Neural progenitor cell (in vitro differentiated cells): Measurements from ENCODE around the gene TADA3. TPM values are rescaled to one million over a fixed set of nuclear protein-coding genes. Genes with fewer than 3 reads are reported as not detected.

Experiments
- DNase-seq: peaks from one replicate; pipeline ENCODE4 v3.0.0-alpha.2; 2016; ENCODE audit warnings: low spot score
- H2AFZ ChIP-seq: fragments of 200-600 bp; sonication (generic); replicated peaks from 2 replicates; pipeline ENCODE4 v1.6.1; 2016; ENCODE audit warnings: antibody characterized with exemption
- H3F3A ChIP-seq: fragments of 200-600 bp; sonication (generic); 2 replicates; pipeline ENCODE4 v1.6.1; 2016; ENCODE audit warnings: antibody characterized with exemption, low read depth
- H3K27ac ChIP-seq: fragments of 200-600 bp; sonication (generic); 2 replicates; pipeline ENCODE4 v1.5.1; 2016; ENCODE audit warnings: mild to moderate bottlenecking
- H3K27me3 ChIP-seq: fragments of 200-600 bp; sonication (generic); 2 replicates; pipeline ENCODE4 v1.6.1; 2016; ENCODE audit warnings: mild to moderate bottlenecking, moderate library complexity
- H3K36me3 ChIP-seq: fragments of 200-600 bp; sonication (generic); 2 replicates; pipeline ENCODE4 v1.5.1; 2016
- H3K4me1 ChIP-seq: fragments of 200-600 bp; sonication (generic); 2 replicates; pipeline ENCODE4 v1.6.1; 2016; ENCODE audit warnings: mixed run types
- H3K4me2 ChIP-seq: fragments of 200-600 bp; sonication (generic); 2 replicates; pipeline ENCODE4 v1.6.1; 2016
- H3K4me3 ChIP-seq: fragments of 200-600 bp; sonication (generic); 2 replicates; pipeline ENCODE4 v1.5.1; 2016
- H3K79me2 ChIP-seq: fragments of 200-600 bp; sonication (generic); 2 replicates; pipeline ENCODE4 v1.6.1; 2016; ENCODE audit warnings: low read depth
- H3K9ac ChIP-seq: fragments of 200-600 bp; sonication (generic); 2 replicates; pipeline ENCODE4 v1.6.1; 2016
- H3K9me3 ChIP-seq: fragments of 200-600 bp; sonication (generic); 2 replicates; pipeline ENCODE4 v1.5.1; 2016; ENCODE audit warnings: low read depth
- H4K20me1 ChIP-seq: fragments of 200-600 bp; sonication (generic); 2 replicates; pipeline ENCODE4 v1.6.1; 2016; ENCODE audit warnings: low read depth
- H3K27ac Mint-ChIP-seq: 3 replicates; pipeline ENCODE4 v1.8.0; 2021; ENCODE audit warnings: mixed read lengths
- H3K27me3 Mint-ChIP-seq: 2 replicates; pipeline ENCODE4 v1.8.0; 2022; ENCODE audit warnings: low read depth, mild to moderate bottlenecking, inconsistent platforms, moderate library complexity, mixed read lengths; ENCODE audit not compliant: insufficient read depth
- H3K36me3 Mint-ChIP-seq: 3 replicates; pipeline ENCODE4 v1.8.0; 2021; ENCODE audit warnings: mixed read lengths
- H3K4me1 Mint-ChIP-seq: 3 replicates; pipeline ENCODE4 v1.8.0; 2021; ENCODE audit warnings: mixed read lengths
- H3K4me3 Mint-ChIP-seq: 3 replicates; pipeline ENCODE4 v1.8.0; 2021; ENCODE audit warnings: mild to moderate bottlenecking, moderate library complexity, mixed read lengths
- H3K9me3 Mint-ChIP-seq: 3 replicates; pipeline ENCODE4 v1.8.0; 2020; ENCODE audit warnings: mixed read lengths
- EZH2 ChIP-seq: fragments of 200-600 bp; sonication (generic); IDR thresholded peaks from 2 replicates; pipeline ENCODE4 v1.6.1; 2017; ENCODE audit warnings: antibody characterized with exemption, mild to moderate bottlenecking, moderate library complexity
- EZH2phosphoT487 ChIP-seq: fragments of 200-600 bp; sonication (generic); IDR thresholded peaks from 2 replicates; pipeline ENCODE4 v1.6.1; 2017; ENCODE audit warnings: antibody characterized with exemption
- total RNA-seq: library from RNA; depleted of rRNA; stranded (reverse); fragments of >200 nt; gene quantifications from 2 replicates; pipeline ENCODE4 v1.2.3, GENCODE V29; 2015; ENCODE audit warnings: low replicate concordance
- TF ChIP-seq, protein P1 (sequence below): fragments of 200-600 bp; sonication (generic); IDR thresholded peaks from 2 replicates; pipeline ENCODE4 v1.5.1; 2017; ENCODE audit warnings: antibody characterized with exemption, mild to moderate bottlenecking

The TADA3 gene
- total RNA-seq, 1 donor from 2014 or later, result 50.8 TPM

DNA sequence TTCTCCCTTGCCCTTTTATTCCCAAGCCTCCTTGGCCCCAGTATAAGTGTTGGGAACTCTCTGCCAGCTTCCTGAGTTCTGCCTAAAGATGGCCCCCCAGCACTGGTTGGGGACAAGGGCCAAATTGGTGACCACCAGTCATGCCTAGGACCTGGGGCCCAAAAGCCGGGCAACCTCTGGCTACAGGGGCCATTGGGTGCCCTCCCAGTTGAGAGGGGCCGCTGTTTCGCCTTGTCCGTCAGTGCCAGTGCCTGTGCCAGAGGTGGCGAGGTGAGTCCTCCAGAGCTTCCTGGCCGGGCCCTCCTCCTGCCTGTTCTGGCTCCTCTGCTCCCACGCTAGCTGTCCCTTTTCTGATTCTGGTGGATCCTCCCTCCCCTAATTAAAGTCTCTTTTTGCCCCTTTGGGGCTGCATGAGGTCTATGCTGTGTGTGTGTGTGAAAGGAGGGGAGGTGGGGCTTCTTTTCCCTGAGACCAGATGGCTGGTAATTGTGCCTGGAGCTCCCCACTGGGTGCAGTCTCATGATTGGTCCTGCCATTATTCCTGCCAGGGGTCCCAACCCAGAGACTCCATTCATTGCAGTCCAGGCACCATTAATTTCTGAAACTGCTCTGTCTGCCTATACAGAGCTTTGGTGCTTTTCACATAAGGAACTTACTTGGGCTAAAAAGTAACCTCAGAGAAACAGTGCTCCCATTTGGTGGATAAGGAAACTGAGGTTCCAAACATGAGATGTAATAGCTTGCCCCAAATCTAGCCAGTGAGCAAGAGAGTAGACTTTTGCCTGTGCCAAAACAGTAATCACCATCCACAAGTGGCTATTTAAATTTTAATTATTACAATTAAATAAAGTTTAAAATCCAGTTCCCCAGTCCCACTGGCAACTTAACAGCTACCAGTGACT is 14.7 kb upstream of the TADA3 start:
- TF ChIP-seq EZH2 (no peak), EZH2phosphoT487 (no peak)
- TF ChIP-seq, protein P1, sequence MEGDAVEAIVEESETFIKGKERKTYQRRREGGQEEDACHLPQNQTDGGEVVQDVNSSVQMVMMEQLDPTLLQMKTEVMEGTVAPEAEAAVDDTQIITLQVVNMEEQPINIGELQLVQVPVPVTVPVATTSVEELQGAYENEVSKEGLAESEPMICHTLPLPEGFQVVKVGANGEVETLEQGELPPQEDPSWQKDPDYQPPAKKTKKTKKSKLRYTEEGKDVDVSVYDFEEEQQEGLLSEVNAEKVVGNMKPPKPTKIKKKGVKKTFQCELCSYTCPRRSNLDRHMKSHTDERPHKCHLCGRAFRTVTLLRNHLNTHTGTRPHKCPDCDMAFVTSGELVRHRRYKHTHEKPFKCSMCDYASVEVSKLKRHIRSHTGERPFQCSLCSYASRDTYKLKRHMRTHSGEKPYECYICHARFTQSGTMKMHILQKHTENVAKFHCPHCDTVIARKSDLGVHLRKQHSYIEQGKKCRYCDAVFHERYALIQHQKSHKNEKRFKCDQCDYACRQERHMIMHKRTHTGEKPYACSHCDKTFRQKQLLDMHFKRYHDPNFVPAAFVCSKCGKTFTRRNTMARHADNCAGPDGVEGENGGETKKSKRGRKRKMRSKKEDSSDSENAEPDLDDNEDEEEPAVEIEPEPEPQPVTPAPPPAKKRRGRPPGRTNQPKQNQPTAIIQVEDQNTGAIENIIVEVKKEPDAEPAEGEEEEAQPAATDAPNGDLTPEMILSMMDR, result no peak
- Histone ChIP-seq H3K27me3 (peaks cover 12% of the 10 kb centered on the region), H3K9ac (no peak overlapping the region), H3K4me3 (no peak overlapping the region), H4K20me1 (no peaks in the 10 kb centered on the region), H3K79me2 (no peaks in the 10 kb centered on the region), H3K4me2 (peak overlapping the region; percentile 48), H3K4me1 (peaks cover 35% of the 10 kb centered on the region), H3K27ac (peak overlapping the region; percentile 90), H3K36me3 (no peaks in the 10 kb centered on the region), H3K9me3 (no peaks in the 10 kb centered on the region), H3F3A (peaks cover 42% of the 10 kb centered on the region), H2AFZ (no peak overlapping the region)
- Mint-ChIP-seq H3K9me3 (no peaks in the 10 kb centered on the region), H3K27me3 (peaks cover 4% of the 10 kb centered on the region), H3K27ac (no peak overlapping the region), H3K4me1 (peaks cover 30% of the 10 kb centered on the region), H3K4me3 (no peak overlapping the region), H3K36me3 (peaks cover 16% of the 10 kb centered on the region)
- peak; percentile 64 for DNase-seq

GRCh38 chr3:9806137-9806536 is 13.9 kb upstream of the TADA3 start:
- no peak overlapping the region for H3K4me3 Mint-ChIP-seq
- Histone ChIP-seq H3K4me1 (peaks cover 35% of the 10 kb centered on the region), H3K27ac (peak overlapping the region; percentile 90), H3K27me3 (peaks cover 4% of the 10 kb centered on the region), H3K79me2 (no peaks in the 10 kb centered on the region), H3K4me3 (no peak overlapping the region), H2AFZ (no peak overlapping the region), H3K4me2 (no peak overlapping the region), H3K9me3 (no peaks in the 10 kb centered on the region), H3K36me3 (peaks cover 6% of the 10 kb centered on the region), H4K20me1 (no peaks in the 10 kb centered on the region), H3K9ac (no peak overlapping the region), H3F3A (peaks cover 42% of the 10 kb centered on the region)
- peaks cover 7% of the 10 kb centered on the region for H3K27me3 Mint-ChIP-seq
- no peaks in the 10 kb centered on the region for H3K9me3 Mint-ChIP-seq
- peaks cover 19% of the 10 kb centered on the region for H3K36me3 Mint-ChIP-seq
- DNase-seq, result no peak
- TF ChIP-seq EZH2phosphoT487 (no peak), EZH2 (no peak)
- TF ChIP-seq, protein P1, result no peak
- H3K4me1 Mint-ChIP-seq, result peaks cover 23% of the 10 kb centered on the region
- H3K27ac Mint-ChIP-seq, result no peak overlapping the region

DNA sequence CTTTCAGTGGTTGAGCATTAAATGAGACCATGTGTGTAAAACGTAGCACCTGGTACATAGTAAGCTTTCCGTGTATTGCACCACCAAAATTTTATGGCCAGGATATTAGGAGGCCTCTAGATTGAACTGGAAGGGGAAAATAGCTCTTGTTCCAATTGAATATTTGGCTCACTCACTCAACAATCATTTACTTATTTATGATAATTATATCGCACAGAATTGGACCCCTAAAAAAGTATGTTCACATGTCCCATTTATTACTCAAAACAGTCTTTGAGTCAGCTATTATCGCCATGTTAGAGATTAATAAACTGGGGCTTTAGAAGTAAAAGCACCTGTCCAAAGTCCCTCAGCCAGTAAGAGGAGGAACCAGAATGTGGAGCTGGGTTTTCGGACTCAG is 12.7 kb upstream of the TADA3 start:
- Mint-ChIP-seq H3K9me3 (no peaks in the 10 kb centered on the region), H3K4me3 (no peak overlapping the region), H3K36me3 (peaks cover 21% of the 10 kb centered on the region), H3K4me1 (peaks cover 14% of the 10 kb centered on the region), H3K27me3 (peaks cover 7% of the 10 kb centered on the region), H3K27ac (no peak overlapping the region)
- Histone ChIP-seq H3K4me2 (no peak overlapping the region), H4K20me1 (no peaks in the 10 kb centered on the region), H3K79me2 (no peaks in the 10 kb centered on the region), H3K27me3 (no peaks in the 10 kb centered on the region), H3K9ac (no peak overlapping the region), H3K9me3 (no peaks in the 10 kb centered on the region), H3K36me3 (peaks cover 7% of the 10 kb centered on the region), H2AFZ (no peak overlapping the region), H3F3A (peaks cover 43% of the 10 kb centered on the region), H3K27ac (no peak overlapping the region), H3K4me1 (peaks cover 30% of the 10 kb centered on the region), H3K4me3 (no peak overlapping the region)
- TF ChIP-seq EZH2 (no peak), EZH2phosphoT487 (no peak)
- TF ChIP-seq, protein P1, result no peak
- no peak for DNase-seq
